HG02981 (cell line): Measurements from ENCODE around the gene TEKT2.

Experiments used
- ATAC-seq: cut with Tn5 transposase; IDR thresholded peaks from one replicate; pipeline ENCODE4 v1.9.1; 2021; ENCODE audit warnings: mild to moderate bottlenecking, moderate library complexity; ENCODE audit not compliant: unreplicated experiment

The TEKT2 gene

DNA sequence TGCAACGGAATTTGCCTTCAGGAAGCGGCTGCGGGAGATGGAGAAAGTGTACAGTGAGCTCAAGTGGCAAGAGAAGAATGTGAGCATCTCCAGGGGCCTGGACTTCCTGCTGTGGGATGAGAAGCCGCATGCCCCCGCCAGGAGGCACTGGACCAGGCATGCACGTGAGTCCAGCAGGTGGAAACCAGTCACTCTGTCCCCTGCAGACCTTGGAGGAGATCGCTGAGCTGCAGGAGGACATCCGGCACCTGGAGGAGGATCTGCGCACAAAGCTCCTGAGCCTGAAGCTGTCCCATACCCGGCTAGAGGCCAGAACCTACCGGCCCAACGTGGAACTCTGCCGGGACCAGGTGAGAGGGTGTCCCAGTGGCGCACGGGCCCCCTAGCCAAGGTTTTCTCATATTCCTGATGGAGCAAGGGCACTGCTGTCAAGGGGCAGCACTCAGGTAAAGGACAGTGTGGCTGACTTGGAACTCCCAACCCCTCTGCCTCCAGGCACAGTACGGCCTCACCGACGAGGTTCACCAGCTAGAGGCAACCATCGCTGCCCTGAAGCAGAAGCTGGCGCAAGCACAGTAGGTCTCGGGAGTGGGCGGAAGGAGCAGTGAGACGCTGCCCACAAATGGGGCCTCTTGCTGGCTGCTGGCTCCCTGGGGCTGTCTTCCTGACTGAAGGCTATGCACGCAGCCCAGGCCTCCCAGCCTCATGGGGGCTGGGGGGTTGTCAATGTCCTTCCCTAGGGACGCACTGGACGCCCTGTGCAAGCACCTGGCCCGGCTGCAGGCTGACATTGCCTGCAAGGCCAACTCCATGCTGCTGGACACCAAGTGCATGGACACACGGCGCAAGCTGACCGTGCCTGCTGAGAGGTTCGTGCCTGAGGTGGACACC lies 3.6 kb downstream of the TEKT2 start:
- ATAC-seq: no peak

DNA sequence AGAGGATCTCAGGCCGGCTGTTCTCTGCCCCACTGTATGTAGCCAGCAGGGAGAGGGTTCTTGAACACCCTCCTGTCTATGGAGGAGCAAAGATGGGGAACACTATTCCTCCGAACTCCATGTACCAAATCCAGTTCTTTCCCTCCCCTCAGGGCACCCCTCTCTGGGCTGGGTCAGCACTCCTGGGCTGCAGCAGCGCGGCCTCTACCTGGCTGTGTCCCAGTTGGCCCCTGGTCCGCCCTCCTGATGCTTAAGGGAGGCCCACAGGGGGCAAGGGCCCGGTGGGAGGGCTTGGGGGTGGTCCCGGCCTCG lies 4.3 kb downstream of the TEKT2 start:
- no peak for ATAC-seq

DNA sequence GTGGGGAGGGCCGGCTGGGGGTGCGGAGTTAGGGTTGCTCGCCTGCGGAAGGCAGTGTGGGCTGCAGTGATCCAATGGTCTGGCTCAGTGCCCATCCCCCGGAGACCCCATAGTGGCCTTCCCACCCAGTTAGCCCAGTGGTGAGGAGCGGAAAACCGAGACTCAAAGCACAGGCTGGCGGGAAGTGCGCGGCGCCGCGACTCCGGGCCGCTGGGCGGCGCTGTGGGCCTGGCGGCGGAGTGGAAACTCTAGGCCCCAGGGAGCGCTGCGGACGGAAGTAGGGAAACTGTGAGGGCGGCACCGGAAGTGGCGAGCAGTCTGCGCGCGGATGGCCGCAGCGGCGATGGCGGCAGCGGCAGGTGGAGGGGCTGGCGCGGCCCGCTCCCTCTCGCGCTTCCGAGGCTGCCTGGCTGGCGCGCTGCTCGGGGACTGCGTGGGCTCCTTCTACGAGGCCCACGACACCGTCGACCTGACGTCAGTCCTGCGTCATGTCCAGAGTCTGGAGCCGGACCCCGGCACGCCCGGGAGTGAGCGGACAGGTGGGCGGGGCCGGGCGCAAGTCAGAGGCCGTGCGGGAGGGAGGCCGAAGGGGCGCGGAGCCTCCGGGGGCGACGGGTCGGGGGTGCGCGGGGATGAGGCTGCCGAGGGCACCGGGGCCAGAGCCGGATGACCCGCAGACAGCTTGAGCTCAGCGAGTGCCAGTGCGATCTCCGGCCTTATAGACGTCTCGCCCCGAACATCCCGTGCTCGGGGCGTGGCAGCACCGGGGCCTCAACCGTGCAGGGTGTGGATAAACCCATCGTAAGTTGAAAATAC lies 4.9 kb downstream of the TEKT2 start, which contains the start of gene ADPRS:
Gene ADPRS (plus strand): TSS at position 316 of the 816 bp plus-strand sequence. CDS start 13 bp downstream, at position 329.
- peak; percentile 76 for ATAC-seq

DNA sequence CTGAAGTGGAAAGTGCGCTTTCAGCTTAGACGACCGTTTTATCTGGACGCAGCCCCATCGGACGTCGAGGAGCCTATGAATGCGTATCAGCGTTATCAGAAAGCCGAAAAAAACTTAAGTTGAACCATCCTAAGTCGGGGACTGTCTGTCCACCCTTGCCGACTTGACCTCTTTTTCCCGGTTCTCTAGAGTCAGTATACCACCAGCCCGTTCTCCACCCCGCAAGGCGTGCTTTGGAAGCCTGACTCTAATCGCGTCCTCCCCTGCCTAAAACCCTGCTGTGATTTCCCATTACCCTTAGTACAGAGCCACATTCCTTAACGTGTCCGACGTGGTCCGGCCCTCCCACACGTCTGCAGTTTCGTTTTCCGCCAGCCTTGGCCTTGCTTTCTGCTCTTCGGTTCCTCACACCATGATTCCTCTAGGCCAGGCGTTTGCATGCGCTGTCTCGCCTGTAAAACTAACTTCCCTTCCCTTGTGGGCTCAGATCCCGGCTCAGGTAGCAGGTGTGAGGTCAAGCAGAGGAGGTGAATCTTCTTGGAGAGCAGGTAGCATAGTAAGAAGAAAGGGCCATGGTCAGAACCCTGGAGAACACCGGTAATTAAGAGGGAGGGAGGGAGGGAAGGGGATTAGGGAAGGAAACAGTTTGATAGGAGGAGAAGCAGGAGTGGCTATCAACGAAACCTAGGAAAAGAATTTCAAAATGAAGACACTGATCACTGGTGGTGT lies 5.7 kb downstream of the TEKT2 start:
- no peak for ATAC-seq

DNA sequence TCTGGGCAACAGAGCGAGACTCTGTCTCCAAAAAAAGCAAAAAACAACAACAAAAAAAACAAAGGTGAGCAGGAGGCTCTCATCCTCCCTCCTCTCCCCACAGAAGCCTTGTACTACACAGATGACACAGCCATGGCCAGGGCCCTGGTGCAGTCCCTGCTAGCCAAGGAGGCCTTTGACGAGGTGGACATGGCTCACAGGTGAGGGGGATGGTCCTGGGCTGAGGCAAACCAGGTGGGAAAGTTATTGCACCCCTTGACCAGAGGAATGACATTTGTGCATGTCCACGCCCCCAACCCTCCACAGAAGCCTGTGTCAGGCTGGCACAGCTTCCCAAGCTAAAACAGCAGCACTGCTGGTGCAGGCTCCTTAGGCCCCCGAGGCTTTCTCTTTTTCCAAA lies 7.2 kb downstream of the TEKT2 start:
- ATAC-seq: no peak

DNA sequence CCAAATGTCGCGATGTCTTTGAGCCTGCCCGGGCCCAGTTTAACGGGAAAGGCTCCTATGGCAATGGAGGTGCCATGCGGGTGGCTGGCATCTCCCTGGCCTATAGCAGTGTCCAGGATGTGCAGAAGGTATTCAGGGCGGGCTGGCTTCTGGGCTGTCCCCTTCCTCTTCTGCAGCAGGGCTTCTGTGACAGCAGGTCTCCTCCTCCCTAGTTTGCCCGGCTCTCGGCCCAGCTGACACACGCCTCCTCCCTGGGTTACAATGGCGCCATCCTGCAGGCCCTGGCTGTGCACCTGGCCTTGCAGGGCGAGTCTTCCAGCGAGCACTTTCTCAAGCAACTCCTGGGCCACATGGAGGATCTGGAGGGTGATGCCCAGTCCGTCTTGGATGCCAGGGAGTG lies 7.8 kb downstream of the TEKT2 start:
- ATAC-seq: no peak

DNA sequence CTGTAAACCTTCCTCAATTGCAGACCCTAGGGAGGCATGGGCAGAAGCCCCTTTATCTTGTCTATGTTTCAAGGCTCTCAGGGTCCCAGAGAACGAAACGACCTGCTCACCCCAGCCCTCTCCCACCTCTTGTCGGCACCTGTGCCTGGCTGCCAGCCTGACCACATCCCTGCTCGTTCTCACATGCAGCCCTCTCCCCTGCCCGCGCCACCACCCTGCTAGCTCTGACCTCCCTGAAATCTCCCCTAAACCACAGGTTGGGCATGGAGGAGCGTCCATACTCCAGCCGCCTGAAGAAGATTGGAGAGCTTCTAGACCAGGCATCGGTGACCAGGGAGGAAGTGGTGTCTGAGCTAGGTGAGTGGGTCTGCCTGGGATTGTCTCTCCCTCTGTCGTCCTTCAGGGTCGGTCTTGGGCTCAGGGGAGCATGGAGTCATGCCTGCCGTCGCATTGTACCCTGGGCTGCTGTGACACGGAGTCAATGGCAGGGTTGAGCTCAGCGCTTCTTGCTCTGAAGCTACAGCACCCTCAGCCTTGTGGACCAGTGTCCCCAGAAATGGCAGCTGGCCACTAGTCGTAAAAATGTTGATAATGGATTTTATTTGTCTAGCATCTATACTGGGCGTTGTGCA lies 8.4 kb downstream of the TEKT2 start:
- no peak for ATAC-seq

DNA sequence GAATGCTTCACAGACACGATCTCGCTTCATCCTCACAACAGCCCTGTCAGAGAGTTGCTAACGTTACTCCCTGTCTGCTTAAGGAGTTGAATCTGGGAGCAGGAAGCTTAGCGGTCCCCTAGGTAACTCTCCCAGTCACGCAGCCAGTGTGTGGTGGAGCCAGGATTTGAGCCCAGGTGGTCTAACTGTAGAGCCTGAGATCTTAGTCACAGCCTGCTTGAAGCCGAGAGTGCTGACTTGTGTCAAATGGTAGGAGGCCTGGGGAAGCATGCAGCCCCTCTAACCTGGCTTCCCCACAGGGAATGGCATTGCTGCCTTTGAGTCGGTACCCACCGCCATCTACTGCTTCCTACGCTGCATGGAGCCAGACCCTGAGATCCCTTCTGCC lies 8.9 kb downstream of the TEKT2 start:
- ATAC-seq: no peak

DNA sequence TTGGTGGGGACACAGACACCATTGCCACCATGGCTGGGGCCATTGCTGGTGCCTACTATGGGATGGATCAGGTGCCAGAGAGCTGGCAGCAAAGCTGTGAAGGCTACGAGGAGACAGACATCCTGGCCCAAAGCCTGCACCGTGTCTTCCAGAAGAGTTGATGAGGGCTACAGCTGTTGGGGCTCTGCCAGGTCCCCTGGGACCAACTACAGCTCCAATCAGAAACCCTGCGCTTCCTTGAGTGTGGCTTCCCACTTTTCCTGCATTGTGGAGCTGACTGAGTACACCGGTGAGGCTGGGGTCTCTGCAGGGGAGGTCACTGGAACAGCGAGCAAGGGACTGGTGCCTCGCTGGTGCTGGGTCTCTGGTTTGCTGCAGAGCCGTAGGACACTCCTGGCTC lies 9.3 kb downstream of the TEKT2 start:
- ATAC-seq: no peak

DNA sequence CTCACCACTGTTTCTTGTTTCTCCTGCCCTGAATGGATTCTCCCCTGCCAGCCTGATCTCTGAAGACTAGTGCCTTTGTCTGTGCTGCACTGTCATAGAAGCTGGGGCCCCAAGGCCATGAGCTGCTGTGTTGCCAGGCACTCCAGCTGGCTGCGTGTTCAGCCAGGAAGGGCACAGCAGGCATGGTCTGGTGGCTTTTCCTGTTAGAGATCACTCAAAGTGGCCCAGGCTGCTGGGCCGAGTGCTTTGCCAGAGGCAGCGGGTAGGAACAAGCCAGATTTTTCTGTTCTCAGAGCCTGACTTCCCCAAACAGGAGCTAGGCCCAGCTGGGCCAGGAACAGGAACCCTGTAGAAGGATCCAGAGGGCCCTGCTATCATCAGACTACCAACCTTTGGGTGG lies 10.0 kb downstream of the TEKT2 start:
- no peak for ATAC-seq

DNA sequence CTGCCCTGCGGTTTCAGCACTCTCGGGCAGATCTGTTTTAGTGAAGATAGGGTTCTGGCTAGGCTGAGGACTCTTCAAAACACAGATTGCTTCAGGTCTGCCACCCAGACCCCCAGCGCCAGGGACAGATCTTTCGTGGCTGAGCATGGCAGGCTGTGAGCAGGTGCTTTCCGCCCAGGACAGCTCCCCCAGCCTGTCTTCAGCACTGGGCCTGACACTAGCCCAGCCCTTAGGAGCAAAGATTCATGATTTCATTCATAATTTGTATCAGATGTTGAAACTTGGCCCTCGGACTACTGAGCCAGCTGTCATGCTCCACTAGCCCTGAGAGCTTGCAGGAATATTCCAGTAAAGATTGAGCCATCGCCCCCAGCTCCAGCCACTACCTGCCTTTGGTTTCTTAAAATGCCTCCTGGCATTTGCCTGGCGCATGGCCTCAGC lies 10.7 kb downstream of the TEKT2 start:
- no peak for ATAC-seq

DNA sequence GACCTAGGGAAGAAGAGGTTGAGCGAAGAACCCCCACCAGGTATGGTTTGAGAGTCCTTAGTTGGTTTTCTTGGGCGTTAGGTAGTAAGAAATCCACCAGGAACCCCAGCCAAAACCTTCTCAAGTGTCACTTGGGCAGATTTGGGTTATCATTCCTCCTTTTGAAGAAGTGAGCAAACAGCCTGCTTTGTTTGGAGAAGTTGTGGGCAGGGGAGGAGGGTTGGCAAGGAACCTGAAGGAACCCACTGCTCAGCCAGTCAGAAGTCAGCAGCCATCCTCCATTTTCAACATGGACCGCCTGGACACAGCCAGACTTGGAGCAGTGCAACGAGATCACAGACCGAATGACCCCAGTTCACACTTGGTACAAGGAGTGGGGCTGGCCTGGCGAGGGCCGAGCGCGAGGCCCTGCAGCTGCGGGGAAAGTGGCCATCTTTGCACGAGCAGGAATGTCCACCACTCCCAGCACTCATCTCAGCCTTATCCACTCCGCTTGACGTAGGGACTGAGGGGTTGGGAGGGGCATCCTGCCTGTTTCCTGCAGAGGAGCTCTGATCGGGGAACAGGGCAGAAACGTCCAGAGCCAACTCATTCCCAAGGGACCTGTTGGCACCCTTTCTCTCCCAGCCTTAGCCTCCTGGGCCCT lies 12.0 kb downstream of the TEKT2 start:
- ATAC-seq: no peak

DNA sequence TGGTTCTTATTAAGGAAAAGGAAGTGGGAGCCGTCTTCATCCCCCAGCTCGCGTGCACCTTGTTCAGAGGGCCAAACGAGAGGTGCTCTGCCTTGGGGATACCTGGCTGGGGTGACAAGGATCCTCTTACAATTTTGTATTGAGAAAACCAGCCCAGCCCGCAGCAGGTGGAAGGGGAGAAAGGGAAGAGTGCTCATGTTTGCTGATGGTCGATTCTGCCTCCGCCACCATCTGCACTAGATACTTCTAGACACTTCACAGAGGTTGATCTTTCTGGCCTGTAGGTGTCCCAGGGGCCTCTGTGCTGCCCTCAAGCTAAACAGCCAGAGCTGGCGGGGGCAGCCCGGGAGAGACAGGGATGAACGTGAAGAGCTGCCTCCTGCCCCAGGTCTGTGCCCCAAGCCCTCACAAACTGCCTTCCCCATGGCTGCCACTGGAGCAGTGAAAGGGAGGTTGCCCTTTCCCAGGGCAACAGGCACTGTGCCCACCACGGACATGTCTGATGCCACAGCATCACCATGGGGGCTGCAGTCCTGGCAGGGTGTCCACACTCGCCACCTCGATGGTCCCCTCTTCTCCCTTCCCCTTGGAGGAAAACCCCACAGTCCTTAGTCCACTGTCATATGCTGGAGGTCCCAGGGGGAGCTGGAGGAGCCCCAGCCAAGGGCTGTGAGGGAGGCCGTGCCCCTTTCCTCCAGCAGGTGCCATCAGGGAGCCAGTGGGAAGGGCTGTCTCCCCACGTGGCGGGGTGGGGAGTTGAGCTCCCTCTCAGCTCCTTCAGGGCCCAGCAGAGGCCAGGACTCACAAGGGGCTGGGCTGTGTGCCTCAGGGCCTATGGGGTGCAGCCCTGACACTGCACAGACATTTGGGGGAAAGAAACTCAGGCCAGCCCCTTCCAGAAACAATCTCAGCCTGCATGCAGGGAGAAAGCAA lies 12.9 kb downstream of the TEKT2 start:
- no peak for ATAC-seq

DNA sequence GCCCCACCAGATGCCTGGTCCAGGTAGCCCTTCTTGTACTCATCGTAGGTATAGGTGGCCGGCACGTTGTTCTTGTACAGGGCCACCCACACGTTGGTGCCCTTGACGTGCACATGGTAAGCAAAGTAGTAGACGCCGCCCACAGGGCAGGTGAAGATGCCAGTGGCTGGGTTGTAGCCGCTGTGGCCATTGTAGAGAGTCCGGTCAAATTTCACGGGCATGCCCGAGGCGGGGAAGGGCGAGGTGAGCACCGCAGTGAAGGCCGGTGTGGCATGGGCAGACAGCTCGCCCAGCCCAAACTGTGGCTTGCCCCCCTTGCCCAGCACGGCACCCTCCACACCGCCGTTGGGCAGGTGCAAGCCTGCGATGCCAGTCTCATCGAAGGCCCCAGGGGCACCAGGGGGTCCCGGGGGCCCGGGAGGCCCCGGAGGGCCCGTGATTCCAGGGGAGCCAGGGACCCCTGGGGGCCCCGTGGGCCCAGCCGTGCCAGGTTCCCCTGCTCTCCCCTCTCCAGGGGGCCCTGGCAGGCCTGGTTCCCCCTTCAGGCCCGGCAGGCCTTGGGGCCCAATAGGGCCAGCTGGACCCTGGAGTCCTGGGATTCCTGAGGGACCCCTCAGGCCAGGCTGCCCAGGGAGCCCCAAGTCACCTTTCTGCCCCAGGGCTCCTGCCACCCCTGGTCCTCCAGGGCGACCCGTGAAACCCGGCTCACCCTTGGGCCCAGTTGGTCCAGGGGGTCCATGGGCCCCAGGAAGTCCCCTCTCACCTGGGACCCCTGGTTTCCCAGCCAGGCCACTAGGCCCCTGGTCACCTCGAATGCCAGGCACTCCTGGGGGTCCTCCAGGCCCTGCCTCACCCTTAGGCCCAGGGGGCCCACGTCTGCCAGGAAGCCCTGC lies 14.0 kb downstream of the TEKT2 start:
- no peak for ATAC-seq

DNA sequence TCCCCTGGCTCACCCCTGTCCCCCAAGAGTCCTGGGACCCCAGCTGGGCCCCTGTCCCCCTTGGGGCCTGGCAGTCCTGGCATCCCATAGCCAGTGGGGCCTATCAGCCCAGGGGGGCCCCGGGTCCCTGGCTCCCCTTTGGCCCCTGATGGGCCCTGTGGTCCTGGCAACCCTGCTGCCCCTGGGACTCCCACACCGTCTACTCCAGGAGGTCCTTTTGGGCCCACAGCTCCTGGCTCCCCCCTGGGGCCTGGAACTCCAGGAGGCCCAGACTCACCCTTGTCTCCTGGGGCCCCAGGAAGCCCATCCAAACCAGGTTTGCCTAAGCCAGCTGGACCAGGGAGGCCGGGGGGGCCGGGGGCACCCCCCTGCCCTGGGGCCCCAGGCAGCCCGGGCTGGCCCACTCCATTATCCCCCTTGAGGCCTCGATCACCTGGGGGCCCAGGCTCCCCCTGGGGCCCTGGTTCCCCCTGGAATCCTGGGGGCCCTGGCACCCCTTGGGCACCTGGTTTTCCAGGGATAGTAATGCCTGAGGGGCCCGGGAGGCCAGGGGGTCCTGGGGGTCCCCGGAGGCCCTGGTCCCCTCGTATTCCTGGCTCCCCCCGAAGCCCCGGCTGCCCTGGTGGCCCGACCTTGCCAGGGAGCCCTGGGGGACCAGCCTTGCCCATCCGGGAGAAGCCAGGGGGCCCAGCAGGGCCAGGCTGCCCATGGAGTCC lies 14.9 kb downstream of the TEKT2 start:
- ATAC-seq: no peak

DNA sequence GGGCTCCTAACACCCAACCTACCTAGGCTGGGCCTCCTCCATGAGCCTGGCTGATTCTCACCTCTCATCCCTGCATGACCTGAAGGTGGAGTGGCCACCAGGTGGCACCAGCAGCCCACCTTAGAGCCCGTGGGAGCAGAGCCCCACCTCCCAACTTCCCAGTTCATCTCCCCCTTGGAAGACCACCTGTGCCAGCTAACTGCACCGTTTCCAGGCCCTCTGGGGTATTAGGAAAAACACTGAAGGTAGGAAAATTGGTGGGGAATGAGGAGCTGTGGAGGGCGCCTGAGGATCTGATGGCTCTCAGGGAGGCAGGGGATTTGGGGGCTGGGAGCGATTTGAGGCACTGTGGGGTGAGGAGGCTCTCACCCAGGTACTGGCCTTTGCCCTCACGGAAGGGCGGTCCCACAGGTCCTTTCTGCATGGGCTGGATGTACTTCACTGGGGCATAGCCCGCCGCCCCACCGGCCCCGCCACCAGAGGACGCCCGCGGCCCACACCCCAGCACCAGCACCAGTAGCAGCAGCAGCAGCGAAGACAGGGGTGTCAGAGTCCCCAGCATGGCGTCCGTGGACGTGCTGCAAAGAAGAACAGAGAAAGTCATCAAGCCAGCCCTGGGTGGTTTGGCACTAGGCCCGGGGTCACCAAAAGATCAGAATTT lies 15.9 kb downstream of the TEKT2 start:
- no peak for ATAC-seq

DNA sequence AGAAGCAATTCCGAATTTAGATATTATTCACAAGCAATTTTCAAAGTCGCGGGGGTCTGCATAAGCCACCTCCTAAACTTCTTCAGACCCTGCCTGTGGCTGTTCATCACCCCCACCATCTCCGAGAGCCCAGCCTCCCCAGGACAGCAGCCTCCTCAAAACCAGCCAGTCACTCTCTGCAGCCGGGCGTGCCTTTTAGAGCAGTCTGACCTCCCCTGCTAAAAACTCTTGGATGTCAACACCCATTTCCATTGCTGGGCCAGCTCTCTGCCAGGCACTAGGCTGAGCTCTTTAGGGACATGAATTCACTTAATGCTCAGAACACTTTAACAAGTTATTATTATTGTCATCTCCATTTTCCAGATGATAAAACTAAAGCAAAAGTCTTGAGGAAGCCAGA lies 16.5 kb downstream of the TEKT2 start:
- no peak for ATAC-seq
